ENCODE data around the gene PEX14. TPM values are rescaled to one million over a fixed set of nuclear protein-coding genes. Genes with fewer than 3 reads are reported as not detected.

The PEX14 gene
- total RNA-seq, 4 donors from 2014 or later: 8.1 to 17.8 (median 15.8) TPM

GRCh38 chr1:10658396-10659066 lies 183.8 kb downstream of the PEX14 start:
- H3K4me1 ChIP-seq: peaks cover 10 to 11% of the 10 kb centered on the region in 2 donors
- H3K27ac ChIP-seq: no peak overlapping the region
- TF ChIP-seq CTCF (IDR thresholded peaks at IDR 0.05 in 4 of 5, conservative IDR thresholded peaks at IDR 0.05 in 1 of 5) (no peak), POLR2A (IDR thresholded peaks at IDR 0.05) (no peak)
- in situ Hi-C loops (cut with MboI; ENCODE audit: low sequenced_read_pairs in 4 of 4): no loop called here
- intact Hi-C loops (cut with DNase I; ENCODE audit: low total_unique reads): no loop called here
- ATAC-seq (no peak), DNase-seq (no peak)
- no peaks in the 10 kb centered on the region for H3K9me3 ChIP-seq
- no peak overlapping the region for H3K4me3 ChIP-seq
- H3K36me3 ChIP-seq: peaks cover 0 to 33% of the 10 kb centered on the region in 2 donors
- no peaks in the 10 kb centered on the region for H3K27me3 ChIP-seq

GRCh38 chr1:10659218-10659617 lies 184.5 kb downstream of the PEX14 start:
- intact Hi-C loops (cut with DNase I; ENCODE audit: low total_unique reads) (no loop called here), in situ Hi-C loops (cut with MboI; ENCODE audit: low sequenced_read_pairs in 4 of 4) (no loop called here)
- peaks cover 17% of the 10 kb centered on the region in 2 donors for H3K4me1 ChIP-seq
- no peaks in the 10 kb centered on the region for H3K9me3 ChIP-seq
- DNase-seq (no peak), ATAC-seq (no peak)
- H3K27ac ChIP-seq: no peak overlapping the region
- no peaks in the 10 kb centered on the region for H3K27me3 ChIP-seq
- no peak overlapping the region for H3K4me3 ChIP-seq
- TF ChIP-seq CTCF (IDR thresholded peaks at IDR 0.05 in 4 of 5, conservative IDR thresholded peaks at IDR 0.05 in 1 of 5) (no peak), POLR2A (IDR thresholded peaks at IDR 0.05) (no peak)
- peaks cover 0 to 26% of the 10 kb centered on the region in 2 donors for H3K36me3 ChIP-seq

GRCh38 chr1:10659646-10660540 lies 185.1 kb downstream of the PEX14 start:
- in situ Hi-C loops (cut with MboI; ENCODE audit: low sequenced_read_pairs in 4 of 4): no loop called here
- H3K9me3 ChIP-seq: no peaks in the 10 kb centered on the region
- ATAC-seq (no peak), DNase-seq (no peak)
- no peak overlapping the region for H3K27ac ChIP-seq
- no peaks in the 10 kb centered on the region for H3K27me3 ChIP-seq
- no peak overlapping the region for H3K4me3 ChIP-seq
- peaks cover 22 to 23% of the 10 kb centered on the region in 2 donors for H3K4me1 ChIP-seq
- TF ChIP-seq CTCF (IDR thresholded peaks at IDR 0.05 in 4 of 5, conservative IDR thresholded peaks at IDR 0.05 in 1 of 5) (no peak), POLR2A (IDR thresholded peaks at IDR 0.05) (no peak)
- intact Hi-C loops (cut with DNase I; ENCODE audit: low total_unique reads): loop anchor here (5.0 to 10.0 kb wide), 3 partner anchors 48 to 295 kb away; no protein-coding TSS in a partner anchor
- peaks cover 0 to 25% of the 10 kb centered on the region in 2 donors for H3K36me3 ChIP-seq

GRCh38 chr1:10661453-10661852 lies 186.7 kb downstream of the PEX14 start:
- peaks cover 0 to 19% of the 10 kb centered on the region in 2 donors for H3K36me3 ChIP-seq
- H3K4me3 ChIP-seq: no peak overlapping the region
- no peak overlapping the region for H3K27ac ChIP-seq
- in situ Hi-C loops (cut with MboI; ENCODE audit: low sequenced_read_pairs in 4 of 4): no loop called here
- H3K9me3 ChIP-seq: no peaks in the 10 kb centered on the region
- no peak for ATAC-seq
- no peaks in the 10 kb centered on the region for H3K27me3 ChIP-seq
- intact Hi-C loops (cut with DNase I; ENCODE audit: low total_unique reads): loop anchor here (5.0 to 10.0 kb wide), 3 partner anchors 49 to 293 kb away; no protein-coding TSS in a partner anchor
- no peak for DNase-seq
- TF ChIP-seq POLR2A (IDR thresholded peaks at IDR 0.05) (no peak), CTCF (IDR thresholded peaks at IDR 0.05 in 4 of 5, conservative IDR thresholded peaks at IDR 0.05 in 1 of 5) (no peak)
- peaks cover 36% of the 10 kb centered on the region in 2 donors for H3K4me1 ChIP-seq
